HG03342 (cell line): Measurements from ENCODE around the gene ZGRF1.
"Not testable (repeated sequence)": the region's sequence is repeated elsewhere in the genome, so short reads cannot be mapped to it uniquely, and the experiment has no call there.

Source experiments
- ATAC-seq: cut with Tn5 transposase; IDR thresholded peaks from one replicate; pipeline ENCODE4 v1.9.1; 2021; ENCODE audit warnings: mild to moderate bottlenecking, moderate library complexity; ENCODE audit not compliant: unreplicated experiment

ZGRF1 gene, protein sequence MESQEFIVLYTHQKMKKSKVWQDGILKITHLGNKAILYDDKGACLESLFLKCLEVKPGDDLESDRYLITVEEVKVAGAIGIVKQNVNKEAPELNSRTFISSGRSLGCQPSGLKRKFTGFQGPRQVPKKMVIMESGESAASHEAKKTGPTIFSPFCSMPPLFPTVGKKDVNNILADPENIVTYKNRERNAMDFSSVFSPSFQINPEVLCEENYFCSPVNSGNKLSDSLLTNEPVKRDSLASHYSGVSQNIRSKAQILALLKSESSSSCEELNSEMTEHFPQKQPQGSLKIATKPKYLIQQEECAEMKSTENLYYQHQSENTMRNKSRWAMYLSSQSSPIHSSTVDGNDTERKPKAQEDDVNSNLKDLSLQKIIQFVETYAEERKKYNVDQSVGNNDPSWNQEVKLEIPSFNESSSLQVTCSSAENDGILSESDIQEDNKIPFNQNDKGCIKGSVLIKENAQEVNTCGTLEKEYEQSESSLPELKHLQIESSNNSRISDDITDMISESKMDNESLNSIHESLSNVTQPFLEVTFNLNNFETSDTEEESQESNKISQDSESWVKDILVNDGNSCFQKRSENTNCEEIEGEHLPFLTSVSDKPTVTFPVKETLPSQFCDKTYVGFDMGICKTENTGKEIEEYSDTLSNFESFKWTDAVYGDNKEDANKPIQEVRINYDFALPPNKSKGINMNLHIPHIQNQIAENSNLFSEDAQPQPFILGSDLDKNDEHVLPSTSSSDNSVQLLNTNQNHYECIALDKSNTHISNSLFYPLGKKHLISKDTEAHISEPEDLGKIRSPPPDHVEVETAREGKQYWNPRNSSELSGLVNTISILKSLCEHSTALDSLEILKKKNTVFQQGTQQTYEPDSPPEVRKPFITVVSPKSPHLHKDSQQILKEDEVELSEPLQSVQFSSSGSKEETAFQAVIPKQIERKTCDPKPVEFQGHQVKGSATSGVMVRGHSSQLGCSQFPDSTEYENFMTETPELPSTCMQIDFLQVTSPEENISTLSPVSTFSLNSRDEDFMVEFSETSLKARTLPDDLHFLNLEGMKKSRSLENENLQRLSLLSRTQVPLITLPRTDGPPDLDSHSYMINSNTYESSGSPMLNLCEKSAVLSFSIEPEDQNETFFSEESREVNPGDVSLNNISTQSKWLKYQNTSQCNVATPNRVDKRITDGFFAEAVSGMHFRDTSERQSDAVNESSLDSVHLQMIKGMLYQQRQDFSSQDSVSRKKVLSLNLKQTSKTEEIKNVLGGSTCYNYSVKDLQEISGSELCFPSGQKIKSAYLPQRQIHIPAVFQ (N-terminal part only)

DNA sequence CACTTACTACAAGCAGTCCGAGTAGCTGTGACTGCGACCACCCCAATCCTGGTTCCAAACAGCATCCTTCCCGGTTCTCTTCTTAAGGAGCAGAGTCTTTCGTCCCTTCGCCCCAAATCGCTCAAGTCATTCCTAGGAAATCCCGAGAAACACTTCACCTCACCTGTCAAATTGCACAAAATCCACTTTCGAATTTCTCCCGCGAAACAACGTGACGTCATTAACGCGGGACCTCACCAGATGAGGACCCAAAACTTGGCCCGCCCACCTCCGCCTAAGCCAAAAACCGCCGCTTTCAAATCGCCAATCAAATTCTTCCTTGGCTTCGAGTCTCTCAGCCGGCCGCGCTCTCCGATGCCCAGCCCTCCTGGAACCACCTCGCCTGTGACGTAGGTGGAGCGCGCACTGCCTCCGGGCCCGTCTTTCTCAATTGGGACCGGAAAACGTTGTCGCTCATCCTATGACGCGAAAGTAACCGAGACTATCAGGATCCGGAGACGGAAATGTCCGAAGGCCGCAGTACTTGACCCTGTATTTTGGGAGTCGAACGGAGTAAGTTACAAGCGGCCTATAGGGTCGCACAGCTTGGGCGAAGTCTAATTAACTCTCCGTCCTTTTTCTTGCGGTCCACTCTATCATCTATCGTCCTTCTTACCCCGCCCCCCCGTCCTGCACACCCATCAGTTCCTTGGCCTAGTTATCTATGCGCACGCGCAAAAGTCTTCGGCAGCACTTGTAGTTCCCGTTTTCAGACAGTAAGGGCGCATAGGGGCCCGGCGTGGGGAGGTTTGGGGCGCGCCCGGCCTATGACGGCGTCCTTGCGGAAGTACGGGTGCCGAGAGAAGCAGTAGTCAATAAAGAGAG, at the start of gene ZGRF1, which contains the start of gene LARP7:
TSS of gene ZGRF1 (minus strand) at position 222 of the 864 bp plus-strand sequence. CDS start 3,733 bp downstream, outside the sequence.
TSS of gene LARP7 (plus strand) at position 456 of the 864 bp plus-strand sequence. CDS start 7,527 bp downstream, outside the sequence.
- peak; percentile 88 for ATAC-seq

DNA sequence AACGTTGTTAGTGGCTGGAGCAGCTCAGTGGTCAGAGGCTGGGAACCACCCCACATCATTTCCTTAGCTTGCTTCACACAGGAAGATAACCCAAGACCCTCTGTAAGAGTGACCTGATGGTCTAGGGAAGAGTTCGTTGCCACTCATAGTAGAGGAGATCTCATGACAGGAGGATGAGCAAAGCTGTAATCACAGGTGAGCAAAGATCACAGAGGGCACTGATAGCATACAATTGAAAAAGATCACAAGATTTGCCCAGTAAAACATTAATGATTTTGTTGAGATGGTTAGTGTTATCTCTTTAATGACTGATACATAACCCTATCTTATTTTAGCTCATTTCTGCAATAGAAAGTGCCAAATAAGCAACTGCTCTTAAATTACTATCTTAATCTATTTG, 44.3 kb upstream of the ZGRF1 start:
- ATAC-seq = no peak

DNA sequence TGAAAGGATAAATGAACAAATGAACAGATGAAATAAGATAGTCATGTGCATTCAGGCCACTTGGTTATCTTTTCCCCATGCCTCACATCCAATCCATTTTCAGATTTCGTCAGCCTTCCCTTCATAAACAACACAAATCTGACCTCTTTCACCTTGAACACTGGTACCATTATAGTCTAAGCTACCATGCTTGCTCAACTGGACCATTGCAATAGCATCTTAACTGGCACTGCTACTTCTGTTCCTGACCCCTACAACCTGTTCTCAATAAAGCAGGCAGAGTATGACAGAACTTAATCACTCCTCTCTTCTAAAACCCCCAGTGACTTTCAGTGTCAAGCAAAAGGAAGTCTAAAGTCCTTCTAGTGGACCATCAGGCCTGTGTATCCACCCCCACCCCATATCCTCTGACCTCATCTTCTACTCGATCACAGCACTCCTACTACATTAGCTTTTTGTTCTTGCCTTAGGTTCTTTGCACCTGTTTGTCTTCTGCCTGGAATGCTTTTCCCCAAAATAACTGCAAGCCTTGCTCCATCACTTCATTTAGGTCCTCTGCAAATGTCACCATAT, 40.9 kb upstream of the ZGRF1 start:
- no peak for ATAC-seq

DNA sequence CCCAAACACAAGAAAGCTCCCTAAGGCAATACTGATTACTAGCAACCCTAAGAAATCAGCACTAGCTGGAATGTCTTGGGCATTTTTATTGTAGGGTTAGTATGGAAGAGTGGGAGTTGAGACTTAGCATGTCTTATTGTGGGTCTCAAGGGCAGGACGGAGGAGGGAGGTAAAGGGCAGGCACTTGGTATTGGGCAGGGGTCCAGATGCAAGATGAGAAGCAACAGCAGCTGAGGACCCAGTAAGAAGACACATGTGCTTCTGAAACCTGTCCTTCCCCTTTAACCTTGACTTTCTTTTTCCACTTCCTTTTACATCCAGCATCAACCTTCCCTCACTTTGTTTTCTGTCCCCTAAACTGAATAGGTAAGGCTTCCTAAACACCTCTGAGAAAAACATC, 37.7 kb upstream of the ZGRF1 start:
- no peak for ATAC-seq

DNA sequence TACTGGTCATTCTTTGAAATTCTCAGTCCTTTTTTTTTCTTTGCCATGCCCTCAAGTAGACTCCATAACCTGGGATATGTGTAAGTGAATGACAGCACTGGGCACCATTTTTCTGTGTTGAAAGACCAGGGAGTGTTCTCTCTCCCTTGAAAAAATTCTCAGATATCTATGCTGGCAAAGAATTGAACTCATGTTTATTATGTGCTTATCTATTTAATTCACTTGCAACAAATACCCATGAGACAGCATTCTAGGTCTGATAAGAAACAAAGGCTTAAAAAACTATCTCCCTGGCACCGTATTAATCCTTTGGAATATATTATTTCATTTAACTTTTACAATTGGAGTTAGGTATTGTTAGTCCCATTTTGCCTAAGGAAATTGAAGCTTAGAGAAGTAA, 37.0 kb upstream of the ZGRF1 start:
- ATAC-seq = no peak

DNA sequence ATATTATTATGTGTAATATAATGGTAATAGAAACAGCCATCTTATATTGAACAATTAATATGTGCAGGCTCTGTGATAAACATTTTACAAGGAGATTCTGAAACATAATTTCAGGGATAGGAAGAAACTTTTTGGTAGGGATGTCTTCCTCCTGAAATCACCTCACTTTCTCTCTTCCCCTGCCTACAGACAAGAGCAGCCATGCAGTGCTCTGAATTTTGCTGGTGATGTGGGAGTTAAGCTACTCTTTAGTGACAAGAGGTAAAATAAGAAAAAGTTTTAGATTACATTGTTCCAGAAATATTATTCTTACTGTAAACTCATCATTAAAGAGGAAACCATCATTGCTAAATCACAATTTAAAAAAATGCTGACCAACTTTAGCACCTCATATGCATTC, 36.4 kb upstream of the ZGRF1 start:
- no peak for ATAC-seq

DNA sequence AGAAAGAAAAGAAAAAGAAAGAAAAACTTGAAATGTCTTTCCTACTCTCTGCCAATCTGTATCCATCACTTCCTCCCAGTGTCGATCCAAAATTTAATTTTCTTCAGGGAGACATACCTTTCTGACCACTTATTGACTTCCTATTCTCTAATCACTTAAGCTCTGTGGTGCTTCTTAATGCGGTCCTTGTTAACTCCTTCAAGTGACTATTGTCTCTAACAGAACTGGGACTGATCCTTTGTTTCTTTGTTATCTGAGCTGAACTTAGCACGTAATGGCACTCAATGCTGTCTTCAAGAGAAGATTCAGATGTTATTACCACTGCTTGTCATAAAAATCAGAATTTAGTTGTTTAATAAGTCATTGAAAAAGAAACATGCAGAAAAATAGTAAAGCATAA, 31.4 kb upstream of the ZGRF1 start:
- ATAC-seq = no peak

DNA sequence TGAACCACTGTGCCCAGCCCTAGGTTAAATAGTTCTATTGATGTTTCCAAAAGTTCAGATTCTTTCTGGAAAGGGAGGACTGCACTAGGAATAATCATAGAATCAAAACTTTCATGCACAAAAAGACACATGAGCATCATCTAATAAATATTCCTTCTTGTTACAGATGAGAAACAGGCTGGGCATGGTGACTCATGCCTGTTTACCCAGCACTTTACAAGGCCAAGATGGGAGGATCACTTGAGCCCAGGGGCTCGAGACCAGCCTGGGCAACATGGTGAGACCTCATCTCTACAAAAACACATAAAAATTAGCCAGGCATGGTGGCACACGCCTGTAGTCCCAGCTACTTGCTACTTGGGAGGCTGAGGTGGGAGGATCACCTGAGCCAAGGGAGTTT, 27.9 kb upstream of the ZGRF1 start:
- ATAC-seq = no peak

DNA sequence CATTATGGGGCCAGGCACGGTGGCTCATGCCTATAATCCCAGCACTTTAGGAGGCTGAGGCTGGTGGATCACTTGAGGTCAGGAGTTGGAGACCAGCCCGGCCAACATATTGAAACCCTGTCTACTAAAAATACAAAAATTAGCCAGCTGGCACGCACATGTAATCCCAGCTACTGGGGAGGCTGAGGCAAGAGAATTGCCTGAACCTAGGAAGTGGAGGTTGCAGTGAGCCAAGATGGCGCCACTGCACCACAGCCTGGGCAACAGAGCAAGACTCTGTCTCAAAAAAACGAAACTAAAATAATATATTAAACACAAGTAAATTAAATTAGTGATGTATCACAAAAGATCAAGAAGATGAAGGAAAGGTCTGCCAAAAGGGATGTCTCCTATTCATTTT, 19.4 kb upstream of the ZGRF1 start:
- not testable (repeated sequence) for ATAC-seq

DNA sequence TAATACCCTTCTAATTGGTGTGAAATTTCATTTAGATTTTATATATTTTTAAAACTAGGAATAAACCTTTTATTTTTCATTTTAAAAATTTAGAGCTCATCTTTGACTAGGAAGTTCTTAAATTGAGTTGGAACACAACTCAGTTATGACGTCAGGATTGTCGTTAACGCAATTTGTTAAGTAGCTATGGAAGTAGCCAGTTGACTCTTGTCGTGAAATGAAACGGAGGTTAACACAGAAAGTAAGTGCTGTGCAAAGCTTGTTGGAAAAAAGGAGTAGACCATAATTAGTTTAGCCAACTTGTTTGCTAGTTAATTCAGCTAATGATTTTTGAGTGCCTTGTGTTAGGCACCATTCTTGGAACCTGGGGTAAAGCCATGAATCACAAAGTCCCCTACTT, 18.6 kb upstream of the ZGRF1 start:
- ATAC-seq = no peak

DNA sequence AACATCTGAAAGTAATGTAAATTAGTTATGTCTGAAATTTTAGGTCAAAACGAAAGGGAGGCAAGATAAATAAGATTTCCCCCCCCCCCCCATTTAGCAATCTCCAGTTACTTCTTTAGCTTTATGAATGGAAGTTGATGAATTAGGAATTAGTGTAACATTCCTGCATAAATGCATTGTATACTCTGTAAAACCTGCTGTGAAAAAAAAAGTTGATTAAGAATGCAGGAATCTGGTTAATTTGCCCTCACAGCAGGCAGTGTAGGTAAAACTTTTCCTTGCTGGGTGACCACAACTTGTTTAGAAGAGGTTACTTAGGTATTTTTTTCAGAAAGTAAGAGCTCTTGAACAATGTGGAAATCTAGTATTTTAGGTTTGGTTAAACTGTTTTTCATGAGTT, 15.5 kb upstream of the ZGRF1 start:
- ATAC-seq = no peak

DNA sequence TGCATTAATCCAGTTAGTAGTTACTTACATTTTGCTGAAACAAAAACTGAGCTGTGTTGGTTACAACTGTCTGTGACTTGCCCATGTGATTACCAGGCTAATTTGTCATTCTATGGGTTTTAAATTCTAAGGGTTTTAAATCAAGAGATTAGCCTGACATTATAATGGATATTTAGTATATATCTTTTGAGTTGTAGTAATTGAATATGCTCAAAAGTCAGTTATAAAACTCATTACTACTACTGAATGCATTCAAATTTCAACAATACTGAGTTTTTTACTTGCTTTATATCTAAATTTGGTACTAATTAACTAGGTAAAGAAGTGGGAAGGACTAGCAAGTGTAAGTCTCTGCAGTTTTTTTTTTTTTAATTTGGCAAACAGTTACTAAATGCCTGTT, 14.9 kb upstream of the ZGRF1 start:
- ATAC-seq = no peak

DNA sequence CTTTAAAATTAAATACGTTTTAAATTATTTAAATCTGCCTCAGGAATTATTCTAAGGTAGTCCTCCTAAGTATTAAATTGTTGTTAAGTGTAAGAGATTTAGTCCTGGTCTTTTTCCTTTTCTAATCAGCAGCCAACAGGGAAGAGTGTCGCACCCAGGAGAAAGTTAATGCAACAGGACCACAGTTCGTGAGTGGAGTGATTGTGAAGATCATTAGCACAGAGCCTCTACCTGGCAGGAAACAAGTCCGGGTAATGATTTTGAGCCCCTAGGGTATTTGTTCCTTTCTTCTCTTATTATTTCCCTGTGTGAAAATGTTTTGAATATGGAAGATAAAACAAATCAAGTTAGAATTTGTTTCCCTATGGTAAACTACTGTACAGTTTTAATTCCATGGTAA, 13.6 kb upstream of the ZGRF1 start:
- ATAC-seq = no peak

DNA sequence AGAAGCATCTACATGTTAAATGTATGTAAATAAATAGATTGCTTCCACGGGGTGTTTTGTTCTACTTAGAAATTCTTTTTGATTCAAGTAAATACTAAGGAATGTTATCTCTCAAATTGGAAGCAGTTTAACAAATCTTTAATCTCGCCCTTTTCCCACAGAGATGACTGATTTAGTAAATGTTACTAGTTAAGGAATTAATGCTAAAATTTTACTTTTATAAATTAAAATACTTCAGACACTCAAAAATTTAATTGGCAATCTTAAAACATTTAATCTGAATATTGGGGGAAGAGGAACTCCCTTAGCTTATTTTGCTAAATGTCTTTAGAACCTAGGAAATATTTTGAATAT, 12.3 kb upstream of the ZGRF1 start:
- ATAC-seq = no peak

DNA sequence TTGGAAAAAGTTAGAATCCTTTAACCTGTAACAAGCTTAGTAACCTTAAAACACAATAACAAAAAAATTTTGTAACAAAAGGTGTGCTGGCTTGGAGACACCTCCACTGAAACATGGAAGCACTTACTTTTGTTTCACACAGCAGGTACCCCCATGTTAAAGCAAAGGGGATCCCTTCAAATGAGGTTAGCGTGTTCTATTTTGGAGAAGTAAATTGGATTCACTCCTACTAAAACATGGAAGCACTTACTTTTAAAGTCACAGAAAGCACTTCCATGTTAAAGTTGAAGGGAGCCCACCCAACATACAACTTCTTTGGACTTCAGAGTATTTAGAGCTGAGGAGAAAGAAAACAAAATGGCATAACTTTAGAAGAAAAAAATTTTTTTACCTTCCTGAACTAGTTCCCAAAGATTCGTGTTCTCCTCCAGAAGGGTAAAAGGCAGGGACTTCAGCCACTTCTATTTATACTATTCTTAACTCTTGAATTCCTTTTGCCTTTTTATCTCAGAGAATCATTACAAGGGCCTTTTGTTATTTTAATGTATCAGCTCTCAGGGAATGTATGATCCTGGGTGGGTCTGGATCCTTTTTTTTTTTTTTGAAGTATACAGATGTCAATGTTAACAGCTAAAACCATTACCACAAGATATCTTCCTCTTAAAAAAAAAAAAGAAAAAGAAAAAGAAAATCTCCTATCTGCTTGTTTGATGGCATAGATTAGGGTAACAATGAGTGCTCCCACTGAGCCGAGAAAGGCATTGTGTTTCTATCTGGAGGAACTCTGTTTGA, 11.8 kb upstream of the ZGRF1 start:
- ATAC-seq = no peak

DNA sequence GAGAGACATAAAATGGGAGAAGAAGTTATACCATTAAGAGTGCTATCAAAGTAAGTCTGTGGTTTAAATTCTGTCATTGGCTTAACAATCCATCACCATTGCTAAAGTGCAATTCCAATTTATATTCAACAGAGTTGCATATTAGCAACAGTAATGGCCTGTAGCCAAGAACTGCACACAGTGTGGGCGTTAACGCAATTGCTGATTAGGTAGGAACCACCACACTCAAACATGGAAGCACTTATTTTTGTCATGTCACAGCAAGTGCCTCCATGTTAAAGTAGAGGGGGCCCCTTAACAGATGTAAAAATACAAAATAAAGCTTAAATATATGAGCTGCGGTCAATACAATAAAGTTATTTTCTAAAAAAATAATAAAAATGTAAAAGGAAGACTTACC, 11.1 kb upstream of the ZGRF1 start:
- ATAC-seq = no peak

DNA sequence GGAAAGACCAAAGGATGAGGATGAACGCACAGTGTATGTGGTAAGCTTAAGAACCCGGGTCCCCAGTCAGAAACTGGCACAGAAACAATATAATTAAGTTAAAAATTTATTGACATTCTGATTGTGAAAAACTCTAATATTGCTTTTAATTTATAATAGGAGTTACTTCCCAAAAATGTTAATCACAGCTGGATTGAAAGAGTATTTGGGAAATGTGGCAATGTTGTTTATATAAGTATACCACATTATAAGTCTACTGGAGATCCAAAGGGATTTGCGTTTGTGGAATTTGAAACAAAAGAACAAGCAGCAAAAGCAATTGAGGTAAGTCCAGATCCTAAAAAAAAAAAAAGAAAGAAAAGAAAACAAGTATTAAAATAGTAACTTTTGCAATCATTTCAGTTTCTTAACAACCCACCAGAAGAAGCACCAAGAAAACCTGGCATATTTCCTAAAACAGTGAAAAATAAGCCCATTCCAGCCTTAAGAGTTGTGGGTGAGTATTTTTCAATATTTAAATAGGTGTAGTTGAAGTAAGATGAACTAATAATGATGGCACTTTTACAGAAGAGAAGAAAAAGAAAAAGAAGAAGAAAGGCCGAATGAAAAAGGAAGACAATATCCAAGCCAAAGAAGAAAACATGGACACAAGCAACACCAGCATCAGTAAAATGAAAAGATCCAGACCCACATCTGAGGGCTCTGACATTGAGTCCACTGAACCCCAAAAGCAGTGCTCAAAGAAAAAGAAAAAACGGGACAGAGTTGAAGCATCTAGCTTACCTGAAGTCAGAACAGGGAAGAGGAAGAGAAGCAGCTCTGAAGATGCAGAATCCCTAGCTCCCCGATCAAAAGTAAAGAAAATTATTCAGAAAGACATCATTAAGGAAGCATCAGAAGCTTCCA, 10.2 kb upstream of the ZGRF1 start:
- ATAC-seq = no peak
